C4-2B (cell line): ENCODE results near the gene LBHD2.

ENCODE experiments used
- CTCF ChIP-seq: fragments of 450-650 bp; conservative IDR thresholded peaks from 2 replicates; pipeline ENCODE4 v1.5.1; 2017; ENCODE audit warnings: mild to moderate bottlenecking
- ZFX ChIP-seq: fragments of 450-650 bp; IDR thresholded peaks from 2 replicates; pipeline ENCODE4 v1.6.1; 2017

- no peak for TF ChIP-seq CTCF
- TF ChIP-seq ZFX: no peak
Measured at GRCh38 chr14:103101257-103101962, 17.4 kb downstream of the LBHD2 start.
